Liver (tissue), 9 donors: ENCODE results near the gene ZNF343. TPM values are rescaled to one million over a fixed set of nuclear protein-coding genes. Genes with fewer than 3 reads are reported as not detected.

Source experiments
- DNase-seq: peaks from one replicate; pipeline ENCODE4 v3.0.0-alpha.2; 2017; ENCODE audit warnings: low spot score
- H3K27ac ChIP-seq, 2 donors: one replicate each; pipeline ENCODE4 v1.7.0; 2013; ENCODE audit warnings: inconsistent platforms in 2 of 2, low read length in 2 of 2, control low read depth in 1 of 2, low read depth in 1 of 2, mild to moderate bottlenecking in 1 of 2
- H3K27me3 ChIP-seq, 4 donors: one replicate each; pipeline versions ENCODE4 v1.6.1 to v1.7.0; 2013; ENCODE audit warnings: low read length in 3 of 4, inconsistent platforms in 1 of 4, mild to moderate bottlenecking in 1 of 4, moderate library complexity in 1 of 4; ENCODE audit not compliant: control insufficient read depth in 4 of 4, insufficient read depth in 4 of 4
- H3K36me3 ChIP-seq, 4 donors: one replicate each; pipeline versions ENCODE4 v1.6.1 to v1.7.0; 2013; ENCODE audit warnings: low read length in 3 of 4, mild to moderate bottlenecking in 3 of 4, low read depth in 1 of 4, moderate library complexity in 1 of 4; ENCODE audit not compliant: control insufficient read depth in 4 of 4, insufficient read depth in 3 of 4
- H3K4me1 ChIP-seq, 4 donors: one replicate each; pipeline versions ENCODE4 v1.6.1 to v1.7.0; 2013; ENCODE audit warnings: low read length in 3 of 4, mild to moderate bottlenecking in 3 of 4, moderate library complexity in 1 of 4; ENCODE audit not compliant: control insufficient read depth in 4 of 4, insufficient read depth in 4 of 4
- H3K4me3 ChIP-seq, 3 donors: one replicate each; pipeline versions ENCODE4 v1.6.1 to v1.7.0; 2013; ENCODE audit warnings: low read length in 3 of 3, control low read depth in 1 of 3, low read depth in 1 of 3, mild to moderate bottlenecking in 1 of 3
- H3K9ac ChIP-seq, 2 donors: one replicate each; pipeline ENCODE4 v1.7.0; 2013; ENCODE audit warnings: low read length in 2 of 2, mild to moderate bottlenecking in 2 of 2, moderate library complexity in 2 of 2, control low read depth in 1 of 2, low read depth in 1 of 2
- H3K9me3 ChIP-seq, 4 donors: one replicate each; pipeline versions ENCODE4 v1.6.1 to v1.7.0; 2013; ENCODE audit warnings: low read length in 3 of 4; ENCODE audit not compliant: control insufficient read depth in 4 of 4
- CTCF ChIP-seq: fragments of 150-350 bp; IDR thresholded peaks from 2 replicates; pipeline ENCODE4 v1.5.1; 2017; ENCODE audit warnings: improper control_type of control experiment, low read depth, low read length; ENCODE audit not compliant: missing input control
- FOXA2 ChIP-seq: IDR thresholded peaks from 2 replicates; pipeline ENCODE4 v1.6.1; 2016; ENCODE audit warnings: antibody characterized with exemption
- HNF4G ChIP-seq: IDR thresholded peaks from 2 replicates; pipeline ENCODE4 v1.6.1; 2016; ENCODE audit warnings: antibody characterized with exemption
- MAX ChIP-seq: IDR thresholded peaks from 2 replicates; pipeline ENCODE4 v1.6.1; 2016; ENCODE audit warnings: antibody characterized with exemption
- NR2F2 ChIP-seq: IDR thresholded peaks from 2 replicates; pipeline ENCODE4 v1.6.1; 2016; ENCODE audit warnings: antibody characterized with exemption
- REST ChIP-seq: IDR thresholded peaks from 2 replicates; pipeline ENCODE4 v1.6.1; 2016; ENCODE audit warnings: antibody characterized with exemption, mild to moderate bottlenecking
- SP1 ChIP-seq: IDR thresholded peaks from 2 replicates; pipeline ENCODE4 v1.6.1; 2018; ENCODE audit warnings: antibody characterized with exemption, mild to moderate bottlenecking
- TAF1 ChIP-seq: conservative IDR thresholded peaks from 2 replicates; pipeline ENCODE4 v1.6.1; 2016; ENCODE audit warnings: antibody characterized with exemption, mild to moderate bottlenecking
- YY1 ChIP-seq: IDR thresholded peaks from 2 replicates; pipeline ENCODE4 v1.6.1; 2016; ENCODE audit warnings: antibody characterized with exemption, mild to moderate bottlenecking
- ZBTB33 ChIP-seq: IDR thresholded peaks from 2 replicates; pipeline ENCODE4 v1.6.1; 2016; ENCODE audit warnings: antibody characterized with exemption
- WGBS: extraction: QIAGEN DNeasy Blood & Tissue Kit; methylation state at CpG from one replicate; pipeline ENCODE4 v1.1.7; 2013; 5-methylcytosine and 5-hydroxymethylcytosine counted together
- polyA plus RNA-seq, 2 donors: library from polyadenylated mRNA; stranded (reverse) in 1 of 2; unstranded in 1 of 2; fragments of 200-250 nt in 1 of 2; fragments of >200 nt in 1 of 2; fragmentation: Nextera tagmentation in 1 of 2; extraction: Ambion mirVana in 1 of 2; gene quantifications; one replicate each; pipeline versions ENCODE4 v1.2.1 to v1.2.3, GENCODE V29; 2013 to 2015
- total RNA-seq, 2 donors: library from RNA; depleted of rRNA; stranded (reverse); fragments of >200 nt; gene quantifications; one replicate each; pipeline ENCODE4 v1.2.3, GENCODE V29; 2014
- donor health status: healthy.
- donor health status: healthy.
- donor health status: healthy.
- donor health status: healthy.
- donor health status: healthy.

ZNF343 gene
- total and polyA plus RNA-seq, 4 donors, result 3.3 to 10.5 (median 4.2) TPM

- TF ChIP-seq REST (peak; percentile 22), TAF1 (no peak), MAX (peak; percentile 32), SP1 (peak; percentile 77), HNF4G (no peak)
These were observed 32.6 kb downstream of the ZNF343 start (continued) for GRCh38 chr20:2475850-2476741.

GRCh38 chr20:2473516-2473915 lies 35.2 kb downstream of the ZNF343 start:
- TF ChIP-seq ZBTB33 (no peak), FOXA2 (no peak), SP1 (no peak), CTCF (no peak), YY1 (no peak), NR2F2 (no peak)
- WGBS, result 79% methylated on average over 4 of the region's 4 CpGs
- Histone ChIP-seq H3K9me3 (no peaks in the 10 kb centered on the region), H3K9ac (no peak overlapping the region), H3K4me1 (peaks cover 13 to 28% (median 23%) of the 10 kb centered on the region in 4 donors), H3K36me3 (peaks cover 0 to 2% (median 0%) of the 10 kb centered on the region in 4 donors), H3K27me3 (no peaks in the 10 kb centered on the region), H3K4me3 (no peak overlapping the region), H3K27ac (no peak overlapping the region)
- no peak for DNase-seq
